GM10248 (cell line): ENCODE results near the gene NPHP1.
"Not testable (repeated sequence)": the region's sequence is repeated elsewhere in the genome, so short reads cannot be mapped to it uniquely, and the experiment has no call there.

Experiments used
- CTCF ChIA-PET: fragments of 300-600 bp; sonication (Branson Sonifier 250); formaldehyde crosslinking; extraction: SDS; loops from one replicate; lab custom pipeline; 2021; ENCODE audit warnings: antibody characterized with exemption; lab: Yijun Ruan, JAX
- POLR2A ChIA-PET: fragments of 350-650 bp; sonication (Branson Sonifier 250); formaldehyde crosslinking; extraction: SDS; loops from one replicate; lab custom pipeline; 2020; ENCODE audit warnings: antibody characterized with exemption; lab: Yijun Ruan, JAX
- DNase-seq: peaks from one replicate; pipeline ENCODE4 v3.0.0; 2012; ENCODE audit errors: extremely low spot score
- CTCF ChIP-seq: IDR thresholded peaks from 2 replicates; pipeline ENCODE4 v1.5.1; 2012; ENCODE audit warnings: mild to moderate bottlenecking, low read depth; ENCODE audit errors: extremely low read depth, missing control alignments, control extremely low read depth

NPHP1 gene

GRCh38 chr2:110103061-110103961 lies 101.5 kb downstream of the NPHP1 start:
- ChIA-PET POLR2A (no interaction called here), CTCF (no interaction called here)
- DNase-seq: no peak
- no peak for TF ChIP-seq CTCF

GRCh38 chr2:110101901-110102803 lies 102.7 kb downstream of the NPHP1 start:
- ChIA-PET CTCF (no interaction called here), POLR2A (no interaction called here)
- DNase-seq: no peak
- TF ChIP-seq CTCF: no peak

GRCh38 chr2:110101280-110101844 lies 103.5 kb downstream of the NPHP1 start:
- TF ChIP-seq CTCF: no peak
- ChIA-PET CTCF (no interaction called here), POLR2A (no interaction called here)
- DNase-seq: no peak

GRCh38 chr2:110100880-110101279 lies 103.9 kb downstream of the NPHP1 start:
- CTCF ChIA-PET, DNase-seq, POLR2A ChIA-PET: not testable (repeated sequence)

GRCh38 chr2:110100480-110100879 lies 104.3 kb downstream of the NPHP1 start:
- TF ChIP-seq CTCF: no peak
- no peak for DNase-seq
- CTCF ChIA-PET: no interaction called here
- POLR2A ChIA-PET: no interaction called here

- POLR2A ChIA-PET: no interaction called here
- CTCF ChIA-PET: no interaction called here
- no peak for DNase-seq
- TF ChIP-seq CTCF: no peak
Measured at GRCh38 chr2:110099471-110100225, 105.2 kb downstream of the NPHP1 start.
